ENCODE data around the gene AKR1C8.

- TF ChIP-seq CTCF (conservative IDR thresholded peaks at IDR 0.05 in 1 of 2, IDR thresholded peaks at IDR 0.05 in 1 of 2; ENCODE audit: low read depth in 1 of 2, low read length in 2 of 2) (no peak), EZH2 (IDR thresholded peaks at IDR 0.05; ENCODE audit: low read length, missing control alignments) (no peak)
Measured at GRCh38 chr10:5233324-5233723, 48.4 kb upstream of the AKR1C8 start.

Data from fibroblast of lung (primary cell).